ENCODE measurements around the gene ZKSCAN8. TPM values are rescaled to one million over a fixed set of nuclear protein-coding genes. Genes with fewer than 3 reads are reported as not detected.

Gene ZKSCAN8
- polyA plus RNA-seq, 1 donor from 2014 or later, result 17.2 TPM

- Histone ChIP-seq H3K79me2 (replicated peaks; ENCODE audit: insufficient read depth, low read length) (no peaks in the 10 kb centered on the region), H3K27me3 (ENCODE audit: insufficient read depth, low read depth, low read length) (no peaks in the 10 kb centered on the region), H3K9me3 (ENCODE audit: low read length) (no peaks in the 10 kb centered on the region), H3K9me2 (ENCODE audit: insufficient read depth, low read length) (no peaks in the 10 kb centered on the region), H4K20me1 (ENCODE audit: insufficient read depth) (no peaks in the 10 kb centered on the region), H3F3A (ENCODE audit: insufficient read depth, low read length, poor library complexity, severe bottlenecking) (no peaks in the 10 kb centered on the region), H3K4me2 (ENCODE audit: low read length) (no peak overlapping the region), H3K36me3 (ENCODE audit: insufficient read depth, low read length) (no peaks in the 10 kb centered on the region), H3K9ac (ENCODE audit: low read length) (no peak overlapping the region), H3K27ac (ENCODE audit: low read length) (no peak overlapping the region), H3K4me3 (ENCODE audit: low read length) (no peak overlapping the region), H2AFZ (ENCODE audit: low read depth, low read length) (no peak overlapping the region)
- TF ChIP-seq EZH2 (IDR thresholded peaks at IDR 0.05; ENCODE audit: borderline replicate concordance, insufficient read depth, low read length, poor library complexity, severe bottlenecking) (no peak), SMC3 (conservative IDR thresholded peaks at IDR 0.05; ENCODE audit: poor library complexity) (no peak), RAD21 (conservative IDR thresholded peaks at IDR 0.05) (no peak), TAF1 (IDR thresholded peaks at IDR 0.05; ENCODE audit: low read depth) (no peak), POLR2AphosphoS5 (IDR thresholded peaks at IDR 0.05) (no peak), MXI1 (conservative IDR thresholded peaks at IDR 0.05; ENCODE audit: poor library complexity, severe bottlenecking) (no peak), EP300 (conservative IDR thresholded peaks at IDR 0.05; ENCODE audit: poor library complexity, severe bottlenecking) (no peak)
- TF ChIP-seq, protein P1, sequence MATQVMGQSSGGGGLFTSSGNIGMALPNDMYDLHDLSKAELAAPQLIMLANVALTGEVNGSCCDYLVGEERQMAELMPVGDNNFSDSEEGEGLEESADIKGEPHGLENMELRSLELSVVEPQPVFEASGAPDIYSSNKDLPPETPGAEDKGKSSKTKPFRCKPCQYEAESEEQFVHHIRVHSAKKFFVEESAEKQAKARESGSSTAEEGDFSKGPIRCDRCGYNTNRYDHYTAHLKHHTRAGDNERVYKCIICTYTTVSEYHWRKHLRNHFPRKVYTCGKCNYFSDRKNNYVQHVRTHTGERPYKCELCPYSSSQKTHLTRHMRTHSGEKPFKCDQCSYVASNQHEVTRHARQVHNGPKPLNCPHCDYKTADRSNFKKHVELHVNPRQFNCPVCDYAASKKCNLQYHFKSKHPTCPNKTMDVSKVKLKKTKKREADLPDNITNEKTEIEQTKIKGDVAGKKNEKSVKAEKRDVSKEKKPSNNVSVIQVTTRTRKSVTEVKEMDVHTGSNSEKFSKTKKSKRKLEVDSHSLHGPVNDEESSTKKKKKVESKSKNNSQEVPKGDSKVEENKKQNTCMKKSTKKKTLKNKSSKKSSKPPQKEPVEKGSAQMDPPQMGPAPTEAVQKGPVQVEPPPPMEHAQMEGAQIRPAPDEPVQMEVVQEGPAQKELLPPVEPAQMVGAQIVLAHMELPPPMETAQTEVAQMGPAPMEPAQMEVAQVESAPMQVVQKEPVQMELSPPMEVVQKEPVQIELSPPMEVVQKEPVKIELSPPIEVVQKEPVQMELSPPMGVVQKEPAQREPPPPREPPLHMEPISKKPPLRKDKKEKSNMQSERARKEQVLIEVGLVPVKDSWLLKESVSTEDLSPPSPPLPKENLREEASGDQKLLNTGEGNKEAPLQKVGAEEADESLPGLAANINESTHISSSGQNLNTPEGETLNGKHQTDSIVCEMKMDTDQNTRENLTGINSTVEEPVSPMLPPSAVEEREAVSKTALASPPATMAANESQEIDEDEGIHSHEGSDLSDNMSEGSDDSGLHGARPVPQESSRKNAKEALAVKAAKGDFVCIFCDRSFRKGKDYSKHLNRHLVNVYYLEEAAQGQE (IDR thresholded peaks at IDR 0.05; ENCODE audit: borderline replicate concordance), result no peak
- TF ChIP-seq, protein P2, sequence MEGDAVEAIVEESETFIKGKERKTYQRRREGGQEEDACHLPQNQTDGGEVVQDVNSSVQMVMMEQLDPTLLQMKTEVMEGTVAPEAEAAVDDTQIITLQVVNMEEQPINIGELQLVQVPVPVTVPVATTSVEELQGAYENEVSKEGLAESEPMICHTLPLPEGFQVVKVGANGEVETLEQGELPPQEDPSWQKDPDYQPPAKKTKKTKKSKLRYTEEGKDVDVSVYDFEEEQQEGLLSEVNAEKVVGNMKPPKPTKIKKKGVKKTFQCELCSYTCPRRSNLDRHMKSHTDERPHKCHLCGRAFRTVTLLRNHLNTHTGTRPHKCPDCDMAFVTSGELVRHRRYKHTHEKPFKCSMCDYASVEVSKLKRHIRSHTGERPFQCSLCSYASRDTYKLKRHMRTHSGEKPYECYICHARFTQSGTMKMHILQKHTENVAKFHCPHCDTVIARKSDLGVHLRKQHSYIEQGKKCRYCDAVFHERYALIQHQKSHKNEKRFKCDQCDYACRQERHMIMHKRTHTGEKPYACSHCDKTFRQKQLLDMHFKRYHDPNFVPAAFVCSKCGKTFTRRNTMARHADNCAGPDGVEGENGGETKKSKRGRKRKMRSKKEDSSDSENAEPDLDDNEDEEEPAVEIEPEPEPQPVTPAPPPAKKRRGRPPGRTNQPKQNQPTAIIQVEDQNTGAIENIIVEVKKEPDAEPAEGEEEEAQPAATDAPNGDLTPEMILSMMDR (IDR thresholded peaks at IDR 0.05; ENCODE audit: poor library complexity, severe bottlenecking), result no peak
These were observed 23.9 kb downstream of the ZKSCAN8 start for GRCh38 chr6:28165563-28165962.

GRCh38 chr6:28167068-28167467 lies 25.4 kb downstream of the ZKSCAN8 start:
- no peaks in the 10 kb centered on the region for H3K9me2 ChIP-seq (ENCODE audit: insufficient read depth, low read length)
- H3K36me3 ChIP-seq (ENCODE audit: insufficient read depth, low read length), result no peaks in the 10 kb centered on the region
- no peaks in the 10 kb centered on the region for H4K20me1 ChIP-seq (ENCODE audit: insufficient read depth)
- no peak overlapping the region for H2AFZ ChIP-seq (ENCODE audit: low read depth, low read length)
- no peak overlapping the region for H3K4me3 ChIP-seq (ENCODE audit: low read length)
- H3F3A ChIP-seq (ENCODE audit: insufficient read depth, low read length, poor library complexity, severe bottlenecking), result no peaks in the 10 kb centered on the region
- TF ChIP-seq TAF1 (IDR thresholded peaks at IDR 0.05; ENCODE audit: low read depth), result no peak
- TF ChIP-seq RAD21 (conservative IDR thresholded peaks at IDR 0.05), result no peak
- no peak for TF ChIP-seq SMC3 (conservative IDR thresholded peaks at IDR 0.05; ENCODE audit: poor library complexity)
- TF ChIP-seq, protein P1 (IDR thresholded peaks at IDR 0.05; ENCODE audit: borderline replicate concordance), result no peak
- no peak for TF ChIP-seq MXI1 (conservative IDR thresholded peaks at IDR 0.05; ENCODE audit: poor library complexity, severe bottlenecking)
- no peak for TF ChIP-seq EP300 (conservative IDR thresholded peaks at IDR 0.05; ENCODE audit: poor library complexity, severe bottlenecking)
- no peak for TF ChIP-seq EZH2 (IDR thresholded peaks at IDR 0.05; ENCODE audit: borderline replicate concordance, insufficient read depth, low read length, poor library complexity, severe bottlenecking)
- TF ChIP-seq, protein P2 (IDR thresholded peaks at IDR 0.05; ENCODE audit: poor library complexity, severe bottlenecking), result no peak
- no peak for TF ChIP-seq POLR2AphosphoS5 (IDR thresholded peaks at IDR 0.05)
- H3K9ac ChIP-seq (ENCODE audit: low read length), result no peak overlapping the region
- no peak overlapping the region for H3K27ac ChIP-seq (ENCODE audit: low read length)
- no peaks in the 10 kb centered on the region for H3K79me2 ChIP-seq (replicated peaks; ENCODE audit: insufficient read depth, low read length)
- no peaks in the 10 kb centered on the region for H3K27me3 ChIP-seq (ENCODE audit: insufficient read depth, low read depth, low read length)
- no peak overlapping the region for H3K4me2 ChIP-seq (ENCODE audit: low read length)
- H3K9me3 ChIP-seq (ENCODE audit: low read length), result no peaks in the 10 kb centered on the region

All from neural cell (in vitro differentiated cells).